ENCODE measurements around the gene TUBA3D. TPM values are rescaled to one million over a fixed set of nuclear protein-coding genes. Genes with fewer than 3 reads are reported as not detected.
A peak's percentile ranks its signal among the peaks of the same experiment; 100 is the strongest.
"Not testable (repeated sequence)": the region's sequence is repeated elsewhere in the genome, so short reads cannot be mapped to it uniquely, and the experiment has no call there.

The TUBA3D gene
- total and polyA plus RNA-seq, 10 of the 15 experiments (the other 5 are each of a cell fraction or from before 2014, with no cell fraction given): 0.04 to 0.37 (median 0.20) TPM; not detected in 6

GRCh38 chr2:131528981-131529863 lies 53.3 kb downstream of the TUBA3D start (continued):
- peak; percentile 56 for TF ChIP-seq MLLT1 (IDR thresholded peaks at IDR 0.05)
- peak; percentile 23; the same call in 1 of the 2 replicates for TF ChIP-seq EED (IDR thresholded peaks at IDR 0.05; ENCODE audit: low read depth)
- 0 out of 2 replicates have a peak, but pooled peaks have one; percentile 26 for TF ChIP-seq GATAD2B (conservative IDR thresholded peaks at IDR 0.05; ENCODE audit: low read depth)
- TF ChIP-seq RB1 (IDR thresholded peaks at IDR 0.05; ENCODE audit: borderline replicate concordance): 0 out of 2 replicates have a peak, but pooled peaks have one; percentile 31
- TF ChIP-seq IRF4 (IDR thresholded peaks at IDR 0.05; ENCODE audit: low read depth, low read length): peak; percentile 44; the same call in 1 of the 2 replicates
- peak; percentile 60 to 87; a peak in 3 of 4 replicates for TF ChIP-seq BHLHE40 (IDR thresholded peaks at IDR 0.05; ENCODE audit: borderline replicate concordance in 1 of 2, low read depth in 2 of 2, low read length in 1 of 2)

- Histone ChIP-seq H3K27ac (ENCODE audit: control insufficient read depth, insufficient read depth) (peak overlapping the region; percentile 75), H3K4me3 (peak overlapping the region; percentile 55; the same call in 1 of the 2 replicates)
- POLR2A ChIA-PET; H3K9ac ChIP-seq (ENCODE audit: control insufficient read depth, insufficient read depth, low read length); H2AFZ ChIP-seq (ENCODE audit: control insufficient read depth, low read depth, low read length); H3K27me3 ChIP-seq (replicated peaks in 1 of 2; ENCODE audit: control insufficient read depth in 2 of 2, insufficient read depth in 2 of 2, low read length in 1 of 2); FAIRE-seq; ATAC-seq; H4K20me1 ChIP-seq (ENCODE audit: control insufficient read depth, insufficient read depth); H3K36me3 ChIP-seq (ENCODE audit: control insufficient read depth in 2 of 2, insufficient read depth in 2 of 2, low read length in 1 of 2); H3K79me2 ChIP-seq (ENCODE audit: control insufficient read depth, insufficient read depth, low read length); DNase-seq (ENCODE audit: low read depth, low spot score); H3K4me2 ChIP-seq (ENCODE audit: control insufficient read depth, insufficient read depth); H3K9me3 ChIP-seq (replicated peaks; ENCODE audit: control insufficient read depth, insufficient read depth, low read length); H3K4me1 ChIP-seq (ENCODE audit: control insufficient read depth, insufficient read depth, low read length): not testable (repeated sequence)
- 68% methylated on average over 5 of the region's 5 CpGs for WGBS (ENCODE audit: insufficient coverage, insufficient replicate concordance, low lambda C conversion rate, missing lambda C conversion rate)
- CTCF ChIA-PET: interaction anchor here (4.1 kb wide), 1 partner anchor 37 kb away, joined by 25 read pairs; the partner anchor contains the start of gene MZT2A
- TF ChIP-seq MTA2 (IDR thresholded peaks at IDR 0.05; ENCODE audit: low read depth) (peak; percentile 7; the same call in 1 of the 2 replicates), DPF2 (IDR thresholded peaks at IDR 0.05) (0 out of 2 replicates have a peak, but pooled peaks have one; percentile 25)
- in situ Hi-C loops (cut with MboI) (loop anchor here (5.0 kb wide), 1 partner anchor 1393 kb away; no protein-coding TSS in a partner anchor), intact Hi-C loops (cut with micrococcal nuclease; ENCODE audit: unreplicated experiment) (loop anchor here (5.0 kb wide), 1 partner anchor 118 kb away; no protein-coding TSS in a partner anchor)
- RAD21 ChIA-PET (ENCODE audit: unreplicated experiment): interaction anchor here (1.5 kb wide), 1 partner anchor 138 kb away, joined by 3 read pairs; no protein-coding TSS in a partner anchor
- TSS peak; percentile 77 for BruUV-seq (replicated peaks)
- SMC1A ChIA-PET (ENCODE audit: uncharacterized antibody, unreplicated experiment): interaction anchor here (1.0 to 1.6 kb wide), 2 partner anchors 8 to 436 kb away, joined by 3 to 4 read pairs; partner anchors contain the start of gene FAM168B
Measured at GRCh38 chr2:131529864-131530445, 54.0 kb downstream of the TUBA3D start.
